GM10847 (cell line): ENCODE measurements around the gene MKNK2.
A peak's percentile ranks its signal among the peaks of the same experiment; 100 is the strongest.

ENCODE experiments used
- POLR2A ChIP-seq: IDR thresholded peaks from 2 replicates; pipeline ENCODE4 v1.6.1; 2011; ENCODE audit not compliant: insufficient read length; ENCODE audit errors: extremely low read depth

Gene MKNK2

GRCh38 chr19:2050991-2051772 is at the start of gene MKNK2:
Gene MKNK2 (minus strand): TSS chr19:2051244. CDS start chr19:2050851, 393 bp downstream.
- peak; percentile 100 for TF ChIP-seq POLR2A

GRCh38 chr19:2100719-2101061 is 49.6 kb upstream of the MKNK2 start:
- no peak for TF ChIP-seq POLR2A

- TF ChIP-seq POLR2A = no peak
These were observed 49.1 kb upstream of the MKNK2 start for GRCh38 chr19:2099937-2100718.

- TF ChIP-seq POLR2A = no peak
These were observed 48.0 kb upstream of the MKNK2 start for GRCh38 chr19:2099054-2099501.

GRCh38 chr19:2097886-2098327 is 46.9 kb upstream of the MKNK2 start:
- TF ChIP-seq POLR2A = no peak

GRCh38 chr19:2097203-2097885 is 46.3 kb upstream of the MKNK2 start:
- no peak for TF ChIP-seq POLR2A

- TF ChIP-seq POLR2A = no peak
These were observed 45.6 kb upstream of the MKNK2 start, which contains the start of gene IZUMO4 for GRCh38 chr19:2096480-2097202. Gene IZUMO4 (plus strand): TSS chr19:2096915. CDS start chr19:2096946, 31 bp downstream.

GRCh38 chr19:2096034-2096479 is 45.0 kb upstream of the MKNK2 start, which contains the start of gene MOB3A:
Gene MOB3A (minus strand): TSS chr19:2096326. CDS start chr19:2078560, 17,766 bp downstream.
- TF ChIP-seq POLR2A = peak; percentile 79

- no peak for TF ChIP-seq POLR2A
These were observed 38.6 kb upstream of the MKNK2 start for GRCh38 chr19:2089727-2090053.

GRCh38 chr19:2089001-2089711 is 38.1 kb upstream of the MKNK2 start:
- no peak for TF ChIP-seq POLR2A

- peak; percentile 33 for TF ChIP-seq POLR2A
These were observed 36.6 kb upstream of the MKNK2 start for GRCh38 chr19:2087621-2088100.

- TF ChIP-seq POLR2A = peak; percentile 87
These were observed 34.1 kb upstream of the MKNK2 start for GRCh38 chr19:2084993-2085720.

- TF ChIP-seq POLR2A = peak; percentile 36
These were observed 32.3 kb upstream of the MKNK2 start for GRCh38 chr19:2083174-2083854.
